ENCODE results near the gene TTN.

Gene TTN

GRCh38 chr2:178825183-178825582, 18.0 kb upstream of the TTN start:
- DNase-seq (ENCODE audit: extremely low spot score): no peak

GRCh38 chr2:178824181-178824580, 17.0 kb upstream of the TTN start:
- TF ChIP-seq ZNF384 (IDR thresholded peaks at IDR 0.05) (no peak), FOXM1 (IDR thresholded peaks at IDR 0.05; ENCODE audit: borderline replicate concordance) (no peak), SUZ12 (IDR thresholded peaks at IDR 0.05) (no peak), SP1 (IDR thresholded peaks at IDR 0.05) (no peak), TARDBP (IDR thresholded peaks at IDR 0.05) (no peak), LEF1 (IDR thresholded peaks at IDR 0.05; ENCODE audit: borderline replicate concordance) (no peak), PKNOX1 (IDR thresholded peaks at IDR 0.05) (no peak), ARNT (IDR thresholded peaks at IDR 0.05) (no peak), CTBP1 (IDR thresholded peaks at IDR 0.05; ENCODE audit: borderline replicate concordance) (no peak), HDGF (IDR thresholded peaks at IDR 0.05; ENCODE audit: borderline replicate concordance) (no peak), ELF4 (IDR thresholded peaks at IDR 0.05) (no peak), FOXK2 (IDR thresholded peaks at IDR 0.05) (no peak), L3MBTL2 (conservative IDR thresholded peaks at IDR 0.05) (no peak), FOXA1 (IDR thresholded peaks at IDR 0.05) (no peak), NFRKB (IDR thresholded peaks at IDR 0.05) (no peak), BHLHE40 (IDR thresholded peaks at IDR 0.05; ENCODE audit: borderline replicate concordance) (no peak)
- DNase-seq (ENCODE audit: extremely low spot score): no peak
- ChIA-PET POLR2A (no interaction called here), CTCF (no interaction called here)

More at GRCh38 chr2:178825183-178825582, 18.0 kb upstream of the TTN start:
- CTCF ChIA-PET: no interaction called here
- TF ChIP-seq CTBP1 (IDR thresholded peaks at IDR 0.05; ENCODE audit: borderline replicate concordance) (no peak), L3MBTL2 (conservative IDR thresholded peaks at IDR 0.05) (no peak), ZNF384 (IDR thresholded peaks at IDR 0.05) (no peak), ELF4 (IDR thresholded peaks at IDR 0.05) (no peak), FOXM1 (IDR thresholded peaks at IDR 0.05; ENCODE audit: borderline replicate concordance) (no peak), PKNOX1 (IDR thresholded peaks at IDR 0.05) (no peak), SUZ12 (IDR thresholded peaks at IDR 0.05) (no peak), FOXA1 (IDR thresholded peaks at IDR 0.05) (no peak), NFRKB (IDR thresholded peaks at IDR 0.05) (no peak), TARDBP (IDR thresholded peaks at IDR 0.05) (no peak), BHLHE40 (IDR thresholded peaks at IDR 0.05; ENCODE audit: borderline replicate concordance) (no peak), SP1 (IDR thresholded peaks at IDR 0.05) (no peak), FOXK2 (IDR thresholded peaks at IDR 0.05) (no peak), HDGF (IDR thresholded peaks at IDR 0.05; ENCODE audit: borderline replicate concordance) (no peak), ARNT (IDR thresholded peaks at IDR 0.05) (no peak), LEF1 (IDR thresholded peaks at IDR 0.05; ENCODE audit: borderline replicate concordance) (no peak)
- POLR2A ChIA-PET: no interaction called here

- POLR2A ChIA-PET: no interaction called here
- CTCF ChIA-PET: no interaction called here
- TF ChIP-seq PKNOX1 (IDR thresholded peaks at IDR 0.05): no peak
- no peak for TF ChIP-seq TARDBP (IDR thresholded peaks at IDR 0.05)
- TF ChIP-seq ARNT (IDR thresholded peaks at IDR 0.05): no peak
- TF ChIP-seq BHLHE40 (IDR thresholded peaks at IDR 0.05; ENCODE audit: borderline replicate concordance): no peak
- TF ChIP-seq FOXK2 (IDR thresholded peaks at IDR 0.05): no peak
- no peak for TF ChIP-seq SP1 (IDR thresholded peaks at IDR 0.05)
- no peak for TF ChIP-seq FOXA1 (IDR thresholded peaks at IDR 0.05)
- no peak for TF ChIP-seq LEF1 (IDR thresholded peaks at IDR 0.05; ENCODE audit: borderline replicate concordance)
- TF ChIP-seq SUZ12 (IDR thresholded peaks at IDR 0.05): no peak
- TF ChIP-seq HDGF (IDR thresholded peaks at IDR 0.05; ENCODE audit: borderline replicate concordance): no peak
- no peak for TF ChIP-seq CTBP1 (IDR thresholded peaks at IDR 0.05; ENCODE audit: borderline replicate concordance)
- no peak for TF ChIP-seq ELF4 (IDR thresholded peaks at IDR 0.05)
- no peak for TF ChIP-seq FOXM1 (IDR thresholded peaks at IDR 0.05; ENCODE audit: borderline replicate concordance)
- DNase-seq (ENCODE audit: extremely low spot score): no peak
These were observed 12.8 kb upstream of the TTN start for GRCh38 chr2:178819992-178820391.

GRCh38 chr2:178819147-178819875, 12.1 kb upstream of the TTN start:
- ChIA-PET POLR2A (no interaction called here), CTCF (no interaction called here)
- DNase-seq (ENCODE audit: extremely low spot score): no peak

More at GRCh38 chr2:178819147-178819875, 12.1 kb upstream of the TTN start:
- TF ChIP-seq TARDBP (IDR thresholded peaks at IDR 0.05): no peak
- TF ChIP-seq CTBP1 (IDR thresholded peaks at IDR 0.05; ENCODE audit: borderline replicate concordance): no peak
- no peak for TF ChIP-seq ARNT (IDR thresholded peaks at IDR 0.05)
- no peak for TF ChIP-seq PKNOX1 (IDR thresholded peaks at IDR 0.05)
- TF ChIP-seq LEF1 (IDR thresholded peaks at IDR 0.05; ENCODE audit: borderline replicate concordance): no peak
- no peak for TF ChIP-seq FOXM1 (IDR thresholded peaks at IDR 0.05; ENCODE audit: borderline replicate concordance)
- TF ChIP-seq ZNF384 (IDR thresholded peaks at IDR 0.05): no peak
- TF ChIP-seq BHLHE40 (IDR thresholded peaks at IDR 0.05; ENCODE audit: borderline replicate concordance): no peak
- TF ChIP-seq ELF4 (IDR thresholded peaks at IDR 0.05): no peak
- TF ChIP-seq SP1 (IDR thresholded peaks at IDR 0.05): no peak
- TF ChIP-seq HDGF (IDR thresholded peaks at IDR 0.05; ENCODE audit: borderline replicate concordance): no peak
- TF ChIP-seq FOXK2 (IDR thresholded peaks at IDR 0.05): no peak
- no peak for TF ChIP-seq FOXA1 (IDR thresholded peaks at IDR 0.05)
- TF ChIP-seq NFRKB (IDR thresholded peaks at IDR 0.05): no peak
- TF ChIP-seq L3MBTL2 (conservative IDR thresholded peaks at IDR 0.05): no peak
- TF ChIP-seq SUZ12 (IDR thresholded peaks at IDR 0.05): no peak
